GM21786 (cell line): ENCODE results near the gene DHX38.
"Not testable (repeated sequence)": the region's sequence is repeated elsewhere in the genome, so short reads cannot be mapped to it uniquely, and the experiment has no call there.

Source experiments
- ATAC-seq: cut with Tn5 transposase; IDR thresholded peaks from one replicate; pipeline ENCODE4 v1.9.1; 2021; ENCODE audit not compliant: unreplicated experiment

DHX38 gene

DNA sequence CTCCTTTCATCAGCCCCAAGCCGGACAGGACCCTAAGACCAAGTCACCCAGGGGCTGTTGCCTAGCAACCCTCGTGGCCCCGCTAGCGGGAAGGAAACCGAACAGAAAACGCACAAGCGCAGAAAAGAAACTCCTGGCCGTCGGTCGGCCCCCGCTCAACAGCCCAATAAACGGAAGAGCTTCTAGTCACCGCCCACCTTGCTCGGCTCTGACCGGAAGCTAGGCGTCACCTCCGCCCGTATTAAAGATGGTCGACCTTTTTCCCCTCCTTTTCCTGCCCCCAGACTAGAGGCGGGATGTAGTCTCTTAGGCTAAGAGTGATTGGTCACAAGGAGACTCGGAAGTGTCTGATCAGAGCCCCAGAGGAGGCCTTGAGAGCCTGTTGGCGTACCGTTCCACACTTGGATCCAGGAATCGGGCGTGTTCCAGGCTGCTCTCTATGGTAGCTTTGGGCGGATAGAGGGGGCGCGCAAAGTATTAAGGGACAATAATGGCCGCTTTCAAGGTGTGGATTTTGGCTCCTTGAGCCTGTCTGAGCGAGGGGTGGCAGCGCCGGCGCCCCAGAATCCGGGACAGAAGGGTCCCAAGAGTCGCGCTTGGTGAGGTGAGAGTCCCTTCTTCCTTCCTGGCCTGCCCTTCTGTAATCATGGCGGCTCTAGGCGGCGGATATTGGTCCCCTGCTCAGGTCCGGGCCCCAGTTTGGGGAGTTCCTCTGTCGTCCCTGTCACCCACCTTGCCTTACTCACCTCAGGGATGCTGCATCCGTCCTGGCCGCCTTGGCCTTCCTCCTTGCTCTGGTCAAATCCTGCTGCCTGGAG is at the start of gene DHX38, which contains the start of gene TXNL4B:
Gene DHX38, plus strand, starts transcription at position 400 of the 818 bp plus-strand sequence. CDS start 2,311 bp downstream, outside the sequence.
Gene TXNL4B, minus strand, starts transcription at position 173 of the 818 bp plus-strand sequence. CDS start 2,871 bp downstream, outside the sequence.
- peak; percentile 98 for ATAC-seq

DNA sequence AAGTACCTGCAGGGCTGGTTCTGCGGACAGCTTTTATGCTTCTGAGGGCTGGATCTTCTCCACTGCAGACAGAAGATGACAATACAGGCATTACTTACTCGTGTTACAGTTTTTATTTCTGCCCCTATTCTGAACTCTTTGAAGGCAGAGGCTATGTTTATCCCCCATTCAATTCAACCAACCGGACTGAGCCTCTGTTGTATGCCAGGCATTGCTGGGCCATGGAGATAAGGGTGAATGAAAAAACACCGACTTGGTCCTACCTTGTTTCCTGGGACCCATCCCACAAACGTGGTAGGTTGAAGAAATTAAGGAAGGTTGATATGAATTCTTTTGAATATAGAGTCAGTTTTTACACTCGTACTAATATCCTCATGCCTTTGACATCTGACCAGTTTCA is 49.4 kb upstream of the DHX38 start:
- no peak for ATAC-seq

DNA sequence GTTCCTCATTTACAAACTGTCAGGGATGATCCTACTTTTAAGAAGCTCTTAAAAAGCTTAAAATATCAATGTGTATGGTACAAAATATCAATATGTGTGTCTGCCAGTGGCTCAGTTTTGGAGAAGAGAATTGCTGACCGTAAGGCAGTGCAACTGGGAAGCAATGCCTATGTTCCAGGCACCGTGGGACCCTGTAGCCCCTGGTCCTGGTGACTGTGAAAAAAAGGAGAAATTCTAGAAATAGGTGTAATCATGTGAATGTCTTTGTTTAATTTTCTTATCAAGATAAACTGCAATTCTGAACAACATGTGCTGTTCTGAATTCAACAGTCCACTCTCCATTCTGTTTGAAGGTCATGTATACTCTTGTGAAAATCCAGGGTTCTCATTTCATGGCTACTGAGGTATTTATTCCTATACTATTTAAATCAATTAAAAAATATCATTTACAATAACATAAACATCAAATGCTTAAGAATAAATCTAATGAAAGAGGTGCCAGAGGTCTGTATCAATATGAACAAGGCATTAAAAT is 48.8 kb upstream of the DHX38 start:
- no peak for ATAC-seq

DNA sequence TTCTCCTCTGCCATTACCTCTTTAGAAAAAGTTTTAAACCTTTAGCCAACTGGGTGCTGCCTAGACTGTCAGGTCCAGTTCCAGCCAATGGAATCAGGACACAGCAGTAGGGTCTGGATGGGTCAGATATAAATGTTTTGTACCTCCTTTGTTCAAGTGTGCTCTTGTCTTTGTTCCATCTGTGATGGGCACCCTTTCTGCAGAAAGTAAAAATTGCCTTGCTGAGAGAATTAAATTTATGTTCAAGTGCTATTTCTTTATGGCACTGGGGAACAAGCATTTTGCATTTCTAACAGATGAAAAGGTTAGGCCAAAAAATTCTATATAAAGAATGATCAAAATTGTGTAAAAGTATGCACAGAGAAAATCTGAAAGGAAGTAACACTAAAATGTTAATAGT is 44.5 kb upstream of the DHX38 start:
- ATAC-seq, result no peak

DNA sequence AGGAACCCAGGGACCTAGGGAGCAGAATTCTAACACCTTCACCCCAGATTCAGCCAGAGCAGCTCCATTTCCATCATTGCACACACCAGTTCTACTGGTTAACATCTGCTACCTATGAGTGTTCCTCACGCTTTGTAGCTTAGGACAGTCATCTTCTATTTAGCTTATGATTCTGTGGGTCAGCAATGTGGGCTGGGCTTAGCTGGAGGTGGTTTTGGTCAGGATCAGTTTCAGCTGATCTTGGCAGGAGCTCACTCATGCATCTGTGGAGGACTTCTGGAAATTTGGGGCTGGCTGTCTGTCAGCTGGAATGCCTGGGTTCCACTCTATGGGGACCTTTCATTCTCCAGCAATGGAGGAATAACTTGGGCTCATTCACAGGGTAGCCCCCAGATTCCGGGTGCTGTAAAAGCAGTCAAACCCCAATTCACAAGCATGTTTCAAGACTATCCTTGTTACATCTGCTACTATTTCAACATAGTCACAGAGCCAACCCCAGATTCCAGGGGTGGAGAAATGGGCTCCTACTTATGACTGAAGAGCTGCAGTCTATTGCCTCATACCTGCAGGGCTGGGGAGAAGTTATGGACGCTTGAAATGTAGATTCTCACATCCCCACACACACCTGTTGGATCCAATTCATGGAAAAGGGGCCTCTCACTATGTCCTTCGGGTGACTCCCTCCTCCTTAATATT is 42.7 kb upstream of the DHX38 start:
- ATAC-seq, result no peak

DNA sequence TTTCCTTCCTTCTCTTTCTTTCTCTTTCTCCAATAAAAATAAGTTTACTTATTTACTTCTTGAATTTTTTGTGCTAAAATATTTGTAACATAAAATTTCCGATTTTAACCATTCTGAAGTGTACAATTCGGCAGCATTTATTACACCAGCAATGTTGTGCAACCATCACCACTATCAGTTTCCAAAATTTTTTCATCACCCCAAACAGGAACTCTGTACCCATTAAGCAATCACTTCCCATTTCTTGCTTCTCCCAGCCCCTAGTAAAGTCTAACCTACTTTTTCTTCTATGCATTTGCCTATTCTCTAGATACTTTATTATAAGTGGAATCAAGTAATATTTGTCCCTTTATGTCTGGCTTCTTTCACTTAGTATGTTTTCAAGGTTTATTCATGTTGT is 41.8 kb upstream of the DHX38 start:
- ATAC-seq, result no peak

DNA sequence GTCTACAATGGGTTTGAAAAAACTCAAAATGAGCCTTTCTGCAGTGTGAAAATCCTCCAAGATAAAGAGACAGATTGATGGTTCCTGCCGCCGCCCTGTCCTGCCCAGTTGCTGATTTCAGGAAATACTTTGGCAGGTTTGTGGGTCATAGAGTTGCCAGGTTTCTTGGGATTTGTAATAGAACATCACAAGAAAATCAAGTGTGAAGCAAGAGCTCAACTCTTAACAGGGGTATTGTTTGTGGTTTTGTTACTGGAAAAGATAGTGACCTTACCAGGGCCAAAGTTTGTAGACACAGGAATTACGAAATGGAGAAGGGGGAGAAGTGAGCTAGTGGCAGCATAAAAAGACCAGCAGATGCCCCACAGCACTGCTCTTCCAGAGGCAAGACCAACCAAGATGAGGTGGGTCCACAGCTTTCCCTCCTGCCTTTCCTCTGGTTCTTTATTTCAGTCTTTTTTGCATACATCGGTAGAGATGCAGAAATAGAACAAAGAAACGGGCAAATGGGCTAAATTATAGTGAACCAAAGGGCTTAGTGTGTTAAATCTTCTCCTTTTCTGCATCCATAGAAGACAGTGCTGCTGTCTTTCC is 39.3 kb upstream of the DHX38 start, which contains the start of gene HP:
Gene HP, plus strand, starts transcription at position 252 of the 594 bp plus-strand sequence. Its CDS starts 148 bp downstream, at position 400.
- ATAC-seq, result not testable (repeated sequence)

DNA sequence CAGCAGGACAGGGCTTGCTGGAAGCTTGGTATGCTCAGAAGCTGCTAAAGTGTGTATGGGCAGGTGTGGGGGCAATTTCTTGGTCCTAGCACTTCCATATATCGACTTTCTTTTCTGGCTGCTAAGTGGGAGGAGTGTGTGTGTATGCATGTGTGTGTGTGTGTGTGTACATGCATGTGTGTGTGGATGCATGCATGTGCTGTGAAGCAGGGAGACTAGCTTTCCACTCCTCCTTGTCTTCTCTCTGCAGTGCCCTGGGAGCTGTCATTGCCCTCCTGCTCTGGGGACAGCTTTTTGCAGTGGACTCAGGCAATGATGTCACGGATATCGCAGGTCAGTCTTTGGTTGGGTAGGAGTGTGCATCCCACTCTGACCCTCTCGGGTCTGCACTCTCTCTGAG is 37.7 kb upstream of the DHX38 start:
- ATAC-seq, result no peak

DNA sequence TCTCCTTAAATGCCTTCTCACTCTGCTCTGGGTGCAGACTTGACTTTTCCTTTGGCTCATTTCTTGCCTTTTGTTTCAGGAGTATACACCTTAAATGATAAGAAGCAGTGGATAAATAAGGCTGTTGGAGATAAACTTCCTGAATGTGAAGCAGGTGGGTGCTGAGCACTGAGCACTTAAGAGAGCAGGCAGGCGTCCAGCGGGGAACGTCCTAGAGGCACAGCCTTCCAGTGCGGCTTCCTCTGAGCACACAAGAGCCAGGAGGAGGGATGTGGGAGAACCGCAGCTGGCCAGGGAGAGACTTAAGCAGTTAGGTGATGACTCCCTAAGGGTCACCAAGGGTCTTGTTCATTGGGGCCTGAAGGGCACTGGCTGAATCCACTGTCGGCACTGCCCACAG is 36.3 kb upstream of the DHX38 start:
- ATAC-seq, result not testable (repeated sequence)

DNA sequence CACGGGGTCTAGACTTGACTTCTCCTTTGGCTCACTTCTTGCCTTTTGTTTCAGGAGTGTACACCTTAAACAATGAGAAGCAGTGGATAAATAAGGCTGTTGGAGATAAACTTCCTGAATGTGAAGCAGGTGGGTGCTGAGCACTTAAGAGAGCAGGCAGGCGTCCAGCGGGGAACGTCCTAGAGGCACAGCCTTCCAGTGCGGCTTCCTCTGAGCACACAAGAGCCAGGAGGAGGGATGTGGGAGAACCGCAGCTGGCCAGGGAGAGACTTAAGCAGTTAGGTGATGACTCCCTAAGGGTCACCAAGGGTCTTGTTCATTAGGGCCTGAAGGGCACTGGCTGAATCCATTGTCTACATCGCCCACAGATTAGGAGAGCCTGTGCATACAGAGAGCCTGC is 34.6 kb upstream of the DHX38 start:
- not testable (repeated sequence) for ATAC-seq

DNA sequence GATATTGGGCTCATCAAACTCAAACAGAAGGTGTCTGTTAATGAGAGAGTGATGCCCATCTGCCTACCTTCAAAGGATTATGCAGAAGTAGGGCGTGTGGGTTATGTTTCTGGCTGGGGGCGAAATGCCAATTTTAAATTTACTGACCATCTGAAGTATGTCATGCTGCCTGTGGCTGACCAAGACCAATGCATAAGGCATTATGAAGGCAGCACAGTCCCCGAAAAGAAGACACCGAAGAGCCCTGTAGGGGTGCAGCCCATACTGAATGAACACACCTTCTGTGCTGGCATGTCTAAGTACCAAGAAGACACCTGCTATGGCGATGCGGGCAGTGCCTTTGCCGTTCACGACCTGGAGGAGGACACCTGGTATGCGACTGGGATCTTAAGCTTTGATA is 33.2 kb upstream of the DHX38 start:
- ATAC-seq, result no peak

DNA sequence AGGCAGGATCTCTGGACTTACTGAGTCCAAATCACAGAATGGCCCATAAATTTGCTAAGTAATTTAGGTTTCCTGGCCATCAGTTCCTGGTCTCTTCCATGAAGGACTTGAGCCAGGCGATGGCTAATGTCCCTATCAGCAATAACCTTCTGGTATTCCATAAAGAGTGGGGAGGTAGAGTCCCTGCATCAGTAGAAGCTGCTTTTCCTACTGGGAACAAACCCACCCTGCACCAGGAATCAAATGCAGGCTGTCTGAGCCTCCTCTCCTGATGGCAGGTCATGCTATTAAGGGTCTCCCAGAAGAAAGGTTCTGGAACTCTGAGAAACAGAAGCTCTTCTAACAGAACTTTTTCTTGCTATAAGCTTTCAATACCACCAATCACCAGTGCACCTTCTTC is 32.1 kb upstream of the DHX38 start:
- no peak for ATAC-seq

DNA sequence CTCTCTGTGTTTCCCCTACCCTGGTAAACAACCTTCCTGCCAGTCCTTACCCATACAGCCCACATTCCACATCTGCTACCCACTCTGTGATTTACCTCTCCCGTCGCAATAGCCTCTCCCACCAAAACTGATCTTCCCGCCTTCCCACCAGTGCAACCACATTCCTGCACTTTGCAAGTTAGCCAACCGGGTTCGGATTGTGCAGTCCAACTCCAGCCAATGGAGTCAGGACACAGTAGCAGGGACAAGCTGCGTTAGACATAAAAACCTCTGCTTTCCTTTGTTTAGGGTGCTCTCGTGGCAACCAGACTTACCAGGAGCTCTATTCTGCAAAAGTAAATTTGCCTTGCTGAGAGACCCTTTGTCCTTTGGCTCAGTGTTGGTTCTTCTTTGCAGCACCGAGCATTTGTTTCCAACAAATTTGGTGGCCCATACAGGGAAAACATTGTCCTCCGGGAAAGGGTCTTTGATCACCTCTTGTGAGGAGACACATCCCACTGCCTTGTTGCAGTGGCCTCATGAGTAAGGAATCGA is 29.2 kb upstream of the DHX38 start:
- no peak for ATAC-seq

DNA sequence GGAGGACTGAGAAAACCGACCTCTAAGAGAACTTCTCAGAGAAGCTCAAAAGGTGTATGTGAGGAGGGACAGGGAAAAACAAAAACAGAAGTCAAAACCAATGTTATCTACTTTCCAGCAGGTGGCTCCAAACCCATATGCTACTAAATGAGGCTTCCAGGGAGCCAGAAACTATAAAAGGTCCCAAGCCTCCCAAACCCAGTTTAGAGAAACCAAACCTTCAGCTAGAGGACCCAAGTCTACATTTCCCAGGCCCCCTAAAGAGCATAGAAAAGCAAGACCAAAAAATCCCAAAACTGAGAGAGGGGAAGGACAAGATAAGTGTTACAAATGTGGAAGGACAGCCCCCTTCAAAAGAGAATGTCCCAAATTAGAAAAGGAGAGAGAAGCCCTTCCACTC is 26.9 kb upstream of the DHX38 start:
- ATAC-seq, result no peak

DNA sequence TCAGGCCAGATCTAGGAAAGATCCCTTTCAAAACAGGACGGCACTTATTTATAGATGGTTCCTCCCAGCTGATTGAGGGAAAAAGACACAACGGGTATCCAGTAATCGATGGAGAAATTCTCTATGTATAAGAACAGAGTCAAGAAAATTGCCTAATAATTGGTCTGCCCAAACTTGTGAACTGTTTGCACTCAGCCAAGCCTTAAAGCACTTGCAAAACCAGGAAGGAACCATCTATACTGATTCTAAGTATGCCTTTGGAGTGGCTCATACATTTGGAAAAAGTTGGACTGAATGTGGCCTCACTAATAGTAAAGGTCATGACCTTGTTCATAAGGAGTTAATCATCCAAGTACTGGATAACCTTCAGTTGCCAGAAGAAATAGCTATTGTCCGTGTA is 24.7 kb upstream of the DHX38 start:
- no peak for ATAC-seq

DNA sequence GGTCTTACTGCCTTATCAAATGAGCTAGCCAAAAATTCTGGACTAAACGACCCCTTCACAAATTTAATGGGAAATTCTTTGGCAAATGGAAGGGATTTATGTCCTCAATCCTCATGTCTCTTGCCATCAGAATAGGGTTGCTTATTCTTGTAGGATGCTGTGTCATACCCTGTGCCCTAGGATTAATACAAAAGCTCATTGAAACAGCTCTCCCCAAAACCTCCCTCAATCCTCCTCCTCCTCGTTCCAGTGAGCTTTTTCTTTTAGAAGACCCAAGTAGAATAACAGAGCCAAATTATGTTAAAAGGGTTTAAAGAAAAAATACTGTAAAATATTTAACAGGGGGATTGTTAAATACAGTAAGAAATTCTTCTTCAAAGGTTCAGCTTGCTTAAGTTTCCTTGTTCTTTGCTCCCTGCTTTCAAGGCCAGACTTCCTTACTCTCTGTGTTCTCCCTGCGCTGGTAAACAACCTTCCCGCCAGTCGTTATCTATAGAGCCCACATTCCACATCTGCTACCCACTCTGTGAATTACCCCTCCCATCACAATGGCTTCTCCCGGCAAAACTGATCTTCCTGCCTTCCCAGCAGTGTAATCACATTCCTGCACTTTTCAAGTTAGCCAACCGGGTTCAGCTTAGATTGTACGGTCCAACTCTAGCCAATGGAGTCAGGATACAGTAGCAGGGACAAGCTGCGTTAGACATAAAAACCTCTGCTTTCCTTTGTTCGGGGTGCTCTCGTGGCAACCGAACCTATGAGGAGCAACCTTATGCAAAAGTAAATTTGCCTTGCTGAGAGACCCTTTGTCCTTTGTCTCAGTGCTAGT is 20.9 kb upstream of the DHX38 start:
- no peak for ATAC-seq

DNA sequence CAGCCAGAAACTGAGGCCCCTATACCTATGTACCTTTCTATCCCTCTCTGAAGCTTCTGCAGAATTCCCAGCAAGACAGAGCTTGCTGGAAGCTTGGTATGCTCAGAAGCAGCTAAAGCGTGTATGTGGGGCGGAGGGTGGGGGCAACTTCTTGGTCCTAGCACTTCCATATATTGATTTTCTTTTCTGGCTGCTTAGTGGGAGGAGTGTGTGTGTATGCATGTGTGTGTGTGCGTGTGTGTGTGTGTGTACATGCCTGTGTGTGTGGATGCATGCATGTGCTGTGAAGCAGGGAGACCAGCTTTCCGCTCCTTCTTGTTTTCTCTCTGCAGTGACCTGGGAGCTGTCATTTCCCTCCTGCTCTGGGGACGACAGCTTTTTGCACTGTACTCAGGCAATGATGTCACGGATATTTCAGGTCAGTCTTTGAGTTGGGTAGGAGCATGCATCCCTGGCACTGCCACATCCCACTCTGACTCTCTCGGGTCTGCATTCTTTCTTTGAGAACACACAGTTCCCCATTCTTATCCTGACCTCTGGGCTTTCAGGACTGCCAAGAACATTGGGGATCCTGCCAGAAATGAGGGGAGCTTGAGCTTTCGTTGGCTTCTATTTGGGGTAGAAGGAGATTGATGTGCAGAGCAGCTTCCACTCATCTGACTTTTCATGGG is 20.0 kb upstream of the DHX38 start:
- ATAC-seq, result no peak

DNA sequence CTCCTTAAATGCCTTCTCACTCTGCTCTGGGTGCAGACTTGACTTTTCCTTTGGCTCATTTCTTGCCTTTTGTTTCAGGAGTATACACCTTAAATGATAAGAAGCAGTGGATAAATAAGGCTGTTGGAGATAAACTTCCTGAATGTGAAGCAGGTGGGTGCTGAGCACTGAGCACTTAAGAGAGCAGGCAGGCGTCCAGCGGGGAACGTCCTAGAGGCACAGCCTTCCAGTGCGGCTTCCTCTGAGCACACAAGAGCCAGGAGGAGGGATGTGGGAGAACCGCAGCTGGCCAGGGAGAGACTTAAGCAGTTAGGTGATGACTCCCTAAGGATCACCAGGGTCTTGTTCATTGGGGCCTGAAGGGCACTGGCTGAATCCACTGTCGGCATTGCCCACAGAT is 18.6 kb upstream of the DHX38 start:
- ATAC-seq, result not testable (repeated sequence)

DNA sequence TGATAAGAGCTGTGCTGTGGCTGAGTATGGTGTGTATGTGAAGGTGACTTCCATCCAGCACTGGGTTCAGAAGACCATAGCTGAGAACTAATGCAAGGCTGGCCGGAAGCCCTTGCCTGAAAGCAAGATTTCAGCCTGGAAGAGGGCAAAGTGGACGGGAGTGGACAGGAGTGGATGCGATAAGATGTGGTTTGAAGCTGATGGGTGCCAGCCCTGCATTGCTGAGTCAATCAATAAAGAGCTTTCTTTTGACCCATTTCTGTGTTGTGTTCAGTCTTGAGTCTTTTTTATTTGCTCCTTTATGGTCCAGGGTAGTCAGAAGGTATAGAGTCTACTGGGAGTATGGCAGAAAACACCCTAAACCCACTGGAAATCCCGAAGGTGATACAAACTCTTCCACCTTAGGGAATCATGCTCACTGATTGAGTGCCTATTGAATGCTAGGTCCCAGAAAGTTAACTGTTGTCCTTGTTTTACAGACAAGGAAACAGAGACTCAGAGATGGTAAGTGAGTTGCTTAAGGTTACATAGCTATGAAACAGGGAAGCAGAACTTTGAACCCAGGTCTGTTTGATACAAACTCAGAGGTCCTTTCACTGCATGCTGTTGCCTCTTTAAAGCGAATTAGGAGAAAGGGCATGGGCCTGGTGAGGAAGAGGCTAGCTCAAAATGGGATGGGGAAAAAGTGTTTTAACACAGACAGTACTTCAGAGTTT is 16.5 kb upstream of the DHX38 start:
- not testable (repeated sequence) for ATAC-seq
